SK-N-SH treated with all-trans-retinoic acid at 6 μM for 48 hours (cell line): Measurements from ENCODE around the gene GHITM.

ENCODE experiments used
- ESRRG ChIP-seq: fragments of 250-450 bp; sonication (Bioruptor Pico); IDR thresholded peaks from 2 replicates; pipeline ENCODE4 v1.6.1; 2021; ENCODE audit warnings: mild to moderate bottlenecking
- GLIS3 ChIP-seq: fragments of 250-450 bp; sonication (Bioruptor Pico); IDR thresholded peaks from 2 replicates; pipeline ENCODE4 v1.5.0; 2020; ENCODE audit warnings: mild to moderate bottlenecking, moderate library complexity
- ISL1 ChIP-seq: fragments of 250-450 bp; sonication (Bioruptor Pico); IDR thresholded peaks from 2 replicates; pipeline ENCODE4 v2.1.2; 2022; ENCODE audit warnings: mild to moderate bottlenecking, moderate library complexity
- OSR1 ChIP-seq: fragments of 250-450 bp; sonication (Bioruptor Pico); IDR thresholded peaks from 2 replicates; pipeline ENCODE4 v1.8.0; 2022; ENCODE audit warnings: moderate library complexity, mild to moderate bottlenecking, inconsistent platforms
- PPARA ChIP-seq: fragments of 250-450 bp; sonication (Bioruptor Pico); IDR thresholded peaks from 2 replicates; pipeline ENCODE4 v1.5.0; 2020; ENCODE audit warnings: mild to moderate bottlenecking, borderline replicate concordance
- RARB ChIP-seq: fragments of 250-450 bp; sonication (Bioruptor Pico); IDR thresholded peaks from 2 replicates; pipeline ENCODE4 v1.8.0; 2021; ENCODE audit warnings: mild to moderate bottlenecking, moderate library complexity
- TCF4 ChIP-seq: fragments of 250-450 bp; sonication (Bioruptor Pico); IDR thresholded peaks from 2 replicates; pipeline ENCODE4 v1.8.0; 2021; ENCODE audit warnings: mild to moderate bottlenecking, moderate library complexity, borderline replicate concordance
- TOX ChIP-seq: fragments of 250-450 bp; sonication (Bioruptor Pico); IDR thresholded peaks from 2 replicates; pipeline ENCODE4 v1.8.0; 2021; ENCODE audit warnings: mild to moderate bottlenecking, moderate library complexity, borderline replicate concordance
- ZC3H10 ChIP-seq: fragments of 250-450 bp; sonication (Bioruptor Pico); IDR thresholded peaks from 2 replicates; pipeline ENCODE4 v1.5.1; 2021; ENCODE audit warnings: mild to moderate bottlenecking, moderate library complexity
- ZFP30 ChIP-seq: fragments of 450-650 bp; formaldehyde crosslinking; IDR thresholded peaks from 2 replicates; pipeline ENCODE4 v1.5.0; 2022; ENCODE audit warnings: mild to moderate bottlenecking, moderate library complexity
- ZNF565 ChIP-seq: fragments of 450-650 bp; formaldehyde crosslinking; conservative IDR thresholded peaks from 2 replicates; pipeline ENCODE4 v1.5.0; 2020; ENCODE audit warnings: low read depth, mild to moderate bottlenecking, moderate library complexity
- TF ChIP-seq, protein P1 (sequence below): fragments of 250-450 bp; sonication (Bioruptor Pico); IDR thresholded peaks from 2 replicates; pipeline ENCODE4 v1.8.0; 2021; ENCODE audit warnings: low read depth, mild to moderate bottlenecking, moderate library complexity, borderline replicate concordance
- TF ChIP-seq, protein P2 (sequence below): fragments of 250-450 bp; sonication (Bioruptor Pico); IDR thresholded peaks from 2 replicates; pipeline ENCODE4 v1.5.1; 2021; ENCODE audit warnings: mild to moderate bottlenecking, moderate library complexity
- TF ChIP-seq, protein P3 (sequence below): fragments of 250-450 bp; sonication (Bioruptor Pico); IDR thresholded peaks from 2 replicates; pipeline ENCODE4 v1.8.0; 2020; ENCODE audit warnings: mild to moderate bottlenecking, moderate library complexity, borderline replicate concordance

DNA sequence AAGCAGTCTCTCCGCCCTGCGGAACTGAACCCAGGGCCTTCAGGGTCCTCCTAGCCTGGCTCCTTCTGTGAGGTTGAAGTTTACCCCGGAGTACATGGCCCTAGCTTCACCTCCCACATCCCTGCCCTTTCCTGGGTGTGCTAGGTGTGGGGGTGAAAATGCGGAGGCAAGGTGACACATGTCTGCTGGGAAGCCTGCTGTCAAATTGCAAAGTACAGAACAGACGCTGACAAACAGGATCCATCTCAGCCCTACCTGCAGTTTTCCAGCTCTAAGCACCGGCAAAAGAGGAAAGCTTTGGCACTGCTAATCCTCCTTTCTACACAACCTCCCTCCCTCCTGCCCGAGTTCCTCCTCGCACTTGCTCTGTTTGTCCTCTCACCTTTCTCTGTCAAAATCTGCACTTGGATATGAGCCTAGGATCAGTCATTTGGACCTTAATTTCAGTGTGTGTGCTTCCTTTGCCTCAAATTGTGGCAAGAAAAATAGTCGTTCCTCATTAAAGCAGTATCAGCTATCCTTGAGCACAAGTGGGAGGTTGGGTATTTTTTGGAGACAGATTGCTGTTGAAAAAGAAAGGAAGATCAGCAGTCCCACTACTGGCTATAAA, 19.9 kb downstream of the GHITM start:
- TF ChIP-seq RARB (no peak), TOX (CRISPR knock-in tag) (no peak), TCF4 (CRISPR knock-in tag) (no peak), GLIS3 (CRISPR knock-in tag) (no peak), ZC3H10 (CRISPR knock-in tag) (no peak), PPARA (CRISPR knock-in tag) (no peak), ESRRG (CRISPR knock-in tag) (no peak), ZNF565 (CRISPR knock-in tag) (no peak), ZFP30 (CRISPR knock-in tag) (no peak), ISL1 (CRISPR knock-in tag) (no peak), OSR1 (CRISPR knock-in tag) (no peak)
- TF ChIP-seq, protein P1, sequence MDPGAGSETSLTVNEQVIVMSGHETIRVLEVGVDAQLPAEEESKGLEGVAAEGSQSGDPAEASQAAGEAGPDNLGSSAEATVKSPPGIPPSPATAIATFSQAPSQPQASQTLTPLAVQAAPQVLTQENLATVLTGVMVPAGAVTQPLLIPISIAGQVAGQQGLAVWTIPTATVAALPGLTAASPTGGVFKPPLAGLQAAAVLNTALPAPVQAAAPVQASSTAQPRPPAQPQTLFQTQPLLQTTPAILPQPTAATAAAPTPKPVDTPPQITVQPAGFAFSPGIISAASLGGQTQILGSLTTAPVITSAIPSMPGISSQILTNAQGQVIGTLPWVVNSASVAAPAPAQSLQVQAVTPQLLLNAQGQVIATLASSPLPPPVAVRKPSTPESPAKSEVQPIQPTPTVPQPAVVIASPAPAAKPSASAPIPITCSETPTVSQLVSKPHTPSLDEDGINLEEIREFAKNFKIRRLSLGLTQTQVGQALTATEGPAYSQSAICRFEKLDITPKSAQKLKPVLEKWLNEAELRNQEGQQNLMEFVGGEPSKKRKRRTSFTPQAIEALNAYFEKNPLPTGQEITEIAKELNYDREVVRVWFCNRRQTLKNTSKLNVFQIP = no peak
- TF ChIP-seq, protein P2, sequence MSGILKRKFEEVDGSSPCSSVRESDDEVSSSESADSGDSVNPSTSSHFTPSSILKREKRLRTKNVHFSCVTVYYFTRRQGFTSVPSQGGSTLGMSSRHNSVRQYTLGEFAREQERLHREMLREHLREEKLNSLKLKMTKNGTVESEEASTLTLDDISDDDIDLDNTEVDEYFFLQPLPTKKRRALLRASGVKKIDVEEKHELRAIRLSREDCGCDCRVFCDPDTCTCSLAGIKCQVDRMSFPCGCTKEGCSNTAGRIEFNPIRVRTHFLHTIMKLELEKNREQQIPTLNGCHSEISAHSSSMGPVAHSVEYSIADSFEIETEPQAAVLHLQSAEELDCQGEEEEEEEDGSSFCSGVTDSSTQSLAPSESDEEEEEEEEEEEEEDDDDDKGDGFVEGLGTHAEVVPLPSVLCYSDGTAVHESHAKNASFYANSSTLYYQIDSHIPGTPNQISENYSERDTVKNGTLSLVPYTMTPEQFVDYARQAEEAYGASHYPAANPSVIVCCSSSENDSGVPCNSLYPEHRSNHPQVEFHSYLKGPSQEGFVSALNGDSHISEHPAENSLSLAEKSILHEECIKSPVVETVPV (CRISPR knock-in tag) = no peak
- TF ChIP-seq, protein P3, sequence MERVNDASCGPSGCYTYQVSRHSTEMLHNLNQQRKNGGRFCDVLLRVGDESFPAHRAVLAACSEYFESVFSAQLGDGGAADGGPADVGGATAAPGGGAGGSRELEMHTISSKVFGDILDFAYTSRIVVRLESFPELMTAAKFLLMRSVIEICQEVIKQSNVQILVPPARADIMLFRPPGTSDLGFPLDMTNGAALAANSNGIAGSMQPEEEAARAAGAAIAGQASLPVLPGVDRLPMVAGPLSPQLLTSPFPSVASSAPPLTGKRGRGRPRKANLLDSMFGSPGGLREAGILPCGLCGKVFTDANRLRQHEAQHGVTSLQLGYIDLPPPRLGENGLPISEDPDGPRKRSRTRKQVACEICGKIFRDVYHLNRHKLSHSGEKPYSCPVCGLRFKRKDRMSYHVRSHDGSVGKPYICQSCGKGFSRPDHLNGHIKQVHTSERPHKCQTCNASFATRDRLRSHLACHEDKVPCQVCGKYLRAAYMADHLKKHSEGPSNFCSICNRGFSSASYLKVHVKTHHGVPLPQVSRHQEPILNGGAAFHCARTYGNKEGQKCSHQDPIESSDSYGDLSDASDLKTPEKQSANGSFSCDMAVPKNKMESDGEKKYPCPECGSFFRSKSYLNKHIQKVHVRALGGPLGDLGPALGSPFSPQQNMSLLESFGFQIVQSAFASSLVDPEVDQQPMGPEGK (CRISPR knock-in tag) = no peak
